Smooth muscle cell (in vitro differentiated cells): Measurements from ENCODE around the gene C1orf226. TPM values are rescaled to one million over a fixed set of nuclear protein-coding genes. Genes with fewer than 3 reads are reported as not detected.

Experiments
- DNase-seq: peaks from one replicate; lab custom pipeline; 2025; ENCODE audit not compliant: unreplicated experiment; lab: John Stamatoyannopoulos, UW
- H2AFZ ChIP-seq: fragments of 200-600 bp; sonication (generic); 2 replicates; pipeline ENCODE4 v1.6.0; 2016; ENCODE audit warnings: antibody characterized with exemption, low read depth, mild to moderate bottlenecking
- H3F3A ChIP-seq: fragments of 200-600 bp; sonication (generic); 2 replicates; pipeline ENCODE4 v1.6.0; 2017; ENCODE audit warnings: antibody characterized with exemption, low read depth
- H3K27ac ChIP-seq: fragments of 200-600 bp; sonication (generic); 2 replicates; pipeline ENCODE4 v1.5.1; 2016; ENCODE audit warnings: low read depth, mild to moderate bottlenecking
- H3K27me3 ChIP-seq: fragments of 200-600 bp; sonication (generic); 2 replicates; pipeline ENCODE4 v1.6.1; 2016; ENCODE audit warnings: low read depth, mild to moderate bottlenecking
- H3K36me3 ChIP-seq: fragments of 200-600 bp; sonication (generic); 2 replicates; pipeline ENCODE4 v1.5.1; 2016; ENCODE audit warnings: low read depth
- H3K4me1 ChIP-seq: fragments of 200-600 bp; sonication (generic); 2 replicates; pipeline ENCODE4 v1.5.1; 2016; ENCODE audit warnings: low read depth
- H3K4me2 ChIP-seq: fragments of 200-600 bp; sonication (generic); 2 replicates; pipeline ENCODE4 v1.6.0; 2016; ENCODE audit warnings: mild to moderate bottlenecking
- H3K4me3 ChIP-seq: fragments of 200-600 bp; sonication (generic); 2 replicates; pipeline ENCODE4 v1.5.1; 2016; ENCODE audit warnings: mild to moderate bottlenecking
- H3K79me2 ChIP-seq: fragments of 200-600 bp; sonication (generic); 2 replicates; pipeline ENCODE4 v1.6.0; 2016; ENCODE audit warnings: low read depth, mild to moderate bottlenecking
- H3K9ac ChIP-seq: fragments of 200-600 bp; sonication (generic); 2 replicates; pipeline ENCODE4 v1.6.0; 2016; ENCODE audit warnings: low read depth
- H3K9me3 ChIP-seq: fragments of 200-600 bp; sonication (generic); replicated peaks from 2 replicates; pipeline ENCODE4 v1.5.1; 2016; ENCODE audit warnings: low read depth
- H4K20me1 ChIP-seq: fragments of 200-600 bp; sonication (generic); 2 replicates; pipeline ENCODE4 v1.6.0; 2016; ENCODE audit warnings: low read depth
- WGBS: methylation state at CpG from one replicate; pipeline ENCODE4 v1.1.7; 2016; ENCODE audit warnings: low lambda C conversion rate; 5-methylcytosine and 5-hydroxymethylcytosine counted together
- polyA plus RNA-seq: library from polyadenylated mRNA; unstranded; fragments of >200 nt; fragmentation: Nextera tagmentation; extraction: Ambion mirVana; gene quantifications from 2 replicates; pipeline ENCODE4 v1.2.1, GENCODE V29; 2016
- total RNA-seq: library from RNA; depleted of rRNA; stranded (reverse); fragments of >200 nt; gene quantifications from 2 replicates; pipeline ENCODE4 v1.2.3, GENCODE V29; 2014
- TF ChIP-seq, protein P1 (sequence below): fragments of 200-600 bp; sonication (generic); IDR thresholded peaks from 2 replicates; pipeline ENCODE4 v1.5.1; 2017; ENCODE audit warnings: borderline replicate concordance, mild to moderate bottlenecking, antibody characterized with exemption; ENCODE audit not compliant: insufficient read depth, poor library complexity, severe bottlenecking

C1orf226 gene
- total and polyA plus RNA-seq, 2 experiments from 2014 or later = 0.39 to 1.2 TPM

- WGBS = 93% methylated on average over 8 of the region's 8 CpGs
- Histone ChIP-seq H3K27ac (no peak overlapping the region), H3K9ac (no peak overlapping the region)
These were observed 6.6 kb downstream of the C1orf226 start for GRCh38 chr1:162388083-162388594.

GRCh38 chr1:162388615-162389014 lies 7.1 kb downstream of the C1orf226 start:
- peaks cover 41% of the 10 kb centered on the region for H3K4me1 ChIP-seq
- TF ChIP-seq, protein P1, sequence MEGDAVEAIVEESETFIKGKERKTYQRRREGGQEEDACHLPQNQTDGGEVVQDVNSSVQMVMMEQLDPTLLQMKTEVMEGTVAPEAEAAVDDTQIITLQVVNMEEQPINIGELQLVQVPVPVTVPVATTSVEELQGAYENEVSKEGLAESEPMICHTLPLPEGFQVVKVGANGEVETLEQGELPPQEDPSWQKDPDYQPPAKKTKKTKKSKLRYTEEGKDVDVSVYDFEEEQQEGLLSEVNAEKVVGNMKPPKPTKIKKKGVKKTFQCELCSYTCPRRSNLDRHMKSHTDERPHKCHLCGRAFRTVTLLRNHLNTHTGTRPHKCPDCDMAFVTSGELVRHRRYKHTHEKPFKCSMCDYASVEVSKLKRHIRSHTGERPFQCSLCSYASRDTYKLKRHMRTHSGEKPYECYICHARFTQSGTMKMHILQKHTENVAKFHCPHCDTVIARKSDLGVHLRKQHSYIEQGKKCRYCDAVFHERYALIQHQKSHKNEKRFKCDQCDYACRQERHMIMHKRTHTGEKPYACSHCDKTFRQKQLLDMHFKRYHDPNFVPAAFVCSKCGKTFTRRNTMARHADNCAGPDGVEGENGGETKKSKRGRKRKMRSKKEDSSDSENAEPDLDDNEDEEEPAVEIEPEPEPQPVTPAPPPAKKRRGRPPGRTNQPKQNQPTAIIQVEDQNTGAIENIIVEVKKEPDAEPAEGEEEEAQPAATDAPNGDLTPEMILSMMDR = no peak
- no peak overlapping the region for H3K4me2 ChIP-seq
- 95% methylated on average over 5 of the region's 5 CpGs for WGBS
- DNase-seq = no peak
- H3K79me2 ChIP-seq = no peaks in the 10 kb centered on the region
- H3K9me3 ChIP-seq = no peaks in the 10 kb centered on the region
- no peak overlapping the region for H3K27ac ChIP-seq
- no peaks in the 10 kb centered on the region for H4K20me1 ChIP-seq
- no peak overlapping the region for H2AFZ ChIP-seq
- H3K9ac ChIP-seq = no peak overlapping the region
- H3K4me3 ChIP-seq = no peak overlapping the region
- H3K27me3 ChIP-seq = no peaks in the 10 kb centered on the region
- no peaks in the 10 kb centered on the region for H3F3A ChIP-seq
- H3K36me3 ChIP-seq = no peaks in the 10 kb centered on the region

More at GRCh38 chr1:162388083-162388594, 6.6 kb downstream of the C1orf226 start:
- Histone ChIP-seq H3K27me3 (no peaks in the 10 kb centered on the region), H3K4me3 (no peak overlapping the region), H4K20me1 (no peaks in the 10 kb centered on the region), H3K4me2 (no peak overlapping the region), H3K79me2 (no peaks in the 10 kb centered on the region), H3F3A (no peaks in the 10 kb centered on the region), H3K4me1 (peaks cover 41% of the 10 kb centered on the region), H3K36me3 (no peaks in the 10 kb centered on the region), H2AFZ (no peak overlapping the region), H3K9me3 (no peaks in the 10 kb centered on the region)
- no peak for DNase-seq
- TF ChIP-seq, protein P1 = no peak

GRCh38 chr1:162389021-162389818 lies 7.7 kb downstream of the C1orf226 start:
- TF ChIP-seq, protein P1 = no peak
- Histone ChIP-seq H3K4me1 (peaks cover 41% of the 10 kb centered on the region), H3K4me2 (no peak overlapping the region), H3K9me3 (no peaks in the 10 kb centered on the region), H3F3A (no peaks in the 10 kb centered on the region), H3K79me2 (no peaks in the 10 kb centered on the region), H4K20me1 (no peaks in the 10 kb centered on the region), H3K36me3 (no peaks in the 10 kb centered on the region), H3K27me3 (no peaks in the 10 kb centered on the region), H2AFZ (no peak overlapping the region), H3K27ac (no peak overlapping the region), H3K9ac (no peak overlapping the region), H3K4me3 (no peak overlapping the region)
- DNase-seq = no peak
- 61% methylated on average over 11 of the region's 11 CpGs for WGBS

- Histone ChIP-seq H3K79me2 (no peaks in the 10 kb centered on the region), H3K4me1 (peaks cover 41% of the 10 kb centered on the region), H3K9me3 (no peaks in the 10 kb centered on the region), H3K9ac (no peak overlapping the region), H3K27me3 (no peaks in the 10 kb centered on the region), H3K4me2 (no peak overlapping the region), H3K27ac (no peak overlapping the region), H2AFZ (no peak overlapping the region), H4K20me1 (no peaks in the 10 kb centered on the region), H3F3A (no peaks in the 10 kb centered on the region), H3K36me3 (no peaks in the 10 kb centered on the region), H3K4me3 (no peak overlapping the region)
- DNase-seq = no peak
- TF ChIP-seq, protein P1 = no peak
- 83% methylated on average over 9 of the region's 9 CpGs for WGBS
These were observed 8.4 kb downstream of the C1orf226 start for GRCh38 chr1:162389971-162390370.
